Mesodermal cell (in vitro differentiated cells): ENCODE results near the gene CLMP.
A peak's percentile ranks its signal among the peaks of the same experiment; 100 is the strongest.
"Not testable (repeated sequence)": the region's sequence is repeated elsewhere in the genome, so short reads cannot be mapped to it uniquely, and the experiment has no call there.

Experiments used
- H3K27ac ChIP-seq: 2 replicates; pipeline ENCODE4 v1.7.0; 2013; ENCODE audit warnings: mild to moderate bottlenecking, low read depth, low read length, moderate library complexity; ENCODE audit not compliant: severe bottlenecking
- H3K36me3 ChIP-seq: 2 replicates; pipeline ENCODE4 v1.7.1; 2013; ENCODE audit warnings: mild to moderate bottlenecking, low read length, moderate library complexity; ENCODE audit not compliant: control insufficient read depth, insufficient read depth
- H3K4me1 ChIP-seq: one replicate; pipeline ENCODE4 v1.7.1; 2013; ENCODE audit warnings: mild to moderate bottlenecking, low read length; ENCODE audit not compliant: insufficient read depth, control insufficient read depth, poor library complexity, severe bottlenecking
- H3K4me3 ChIP-seq: 2 replicates; pipeline ENCODE4 v1.7.0; 2013; ENCODE audit warnings: low read length, control low read depth, mild to moderate bottlenecking; ENCODE audit not compliant: insufficient read depth, poor library complexity, severe bottlenecking; ENCODE audit errors: extremely low read depth
- H3K9me3 ChIP-seq: 2 replicates; pipeline ENCODE4 v1.7.1; 2013; ENCODE audit warnings: mild to moderate bottlenecking, low read length, moderate library complexity; ENCODE audit not compliant: control insufficient read depth
- WGBS, 2 experiments: methylation state at CpG; one replicate each; pipeline ENCODE4 v1.1.5; 2013; ENCODE audit warnings: missing lambda C conversion rate in 2 of 2; ENCODE audit not compliant: insufficient coverage in 2 of 2; 5-methylcytosine and 5-hydroxymethylcytosine counted together

CLMP gene

GRCh38 chr11:123217897-123218296 is 22.8 kb upstream of the CLMP start:
- WGBS, 2 experiments = 0 to 13% methylated on average over 1 to 2 of the region's 3 CpGs
- Histone ChIP-seq H3K36me3 (no peaks in the 10 kb centered on the region), H3K9me3 (peaks cover 11% of the 10 kb centered on the region), H3K4me3 (no peak overlapping the region), H3K27ac (peak overlapping the region; percentile 88), H3K4me1 (peaks cover 22% of the 10 kb centered on the region)

GRCh38 chr11:123216249-123216648 is 21.2 kb upstream of the CLMP start:
- peaks cover 28% of the 10 kb centered on the region for H3K4me1 ChIP-seq
- no peak overlapping the region for H3K4me3 ChIP-seq
- WGBS, 2 experiments = 84 to 95% methylated on average over 8 to 10 of the region's 12 CpGs
- H3K27ac ChIP-seq = no peak overlapping the region
- H3K9me3 ChIP-seq = no peaks in the 10 kb centered on the region
- H3K36me3 ChIP-seq = no peaks in the 10 kb centered on the region

GRCh38 chr11:123214940-123215339 is 19.9 kb upstream of the CLMP start:
- Histone ChIP-seq H3K4me3 (no peak overlapping the region), H3K9me3 (no peaks in the 10 kb centered on the region), H3K36me3 (no peaks in the 10 kb centered on the region), H3K27ac (no peak overlapping the region), H3K4me1 (peaks cover 32% of the 10 kb centered on the region)
- WGBS, 2 experiments = no CpG with 5 or more reads among the region's 1 CpG

GRCh38 chr11:123214396-123214795 is 19.3 kb upstream of the CLMP start:
- Histone ChIP-seq H3K9me3 (no peaks in the 10 kb centered on the region), H3K36me3 (no peaks in the 10 kb centered on the region), H3K4me1 (peaks cover 31% of the 10 kb centered on the region), H3K4me3 (no peak overlapping the region), H3K27ac (no peak overlapping the region)
- 92% methylated on average over 2 of the region's 4 CpGs; no CpG with 5 or more reads in 1 of the 2 experiments for WGBS, 2 experiments

GRCh38 chr11:123213307-123213771 is 18.3 kb upstream of the CLMP start:
- Histone ChIP-seq H3K9me3 (no peaks in the 10 kb centered on the region), H3K4me1 (peaks cover 22% of the 10 kb centered on the region), H3K27ac (no peak overlapping the region), H3K4me3 (no peak overlapping the region), H3K36me3 (no peaks in the 10 kb centered on the region)
- 94 to 100% methylated on average over 3 to 6 of the region's 11 CpGs for WGBS, 2 experiments

GRCh38 chr11:123212406-123212805 is 17.4 kb upstream of the CLMP start:
- H3K4me1 ChIP-seq = peaks cover 16% of the 10 kb centered on the region
- no peaks in the 10 kb centered on the region for H3K36me3 ChIP-seq
- no peak overlapping the region for H3K27ac ChIP-seq
- H3K9me3 ChIP-seq = no peaks in the 10 kb centered on the region
- no peak overlapping the region for H3K4me3 ChIP-seq
- whole genome bisulfite sequencing, 2 experiments = 100% methylated on average over 1 of the region's 1 CpG; no CpG with 5 or more reads in 1 of the 2 experiments

GRCh38 chr11:123211981-123212380 is 16.9 kb upstream of the CLMP start:
- Histone ChIP-seq H3K4me3 (no peak overlapping the region), H3K27ac (no peak overlapping the region), H3K4me1 (peaks cover 19% of the 10 kb centered on the region), H3K9me3 (no peaks in the 10 kb centered on the region), H3K36me3 (no peaks in the 10 kb centered on the region)
- WGBS, 2 experiments = 70 to 89% methylated on average over 8 of the region's 8 CpGs

- no peak overlapping the region for H3K4me3 ChIP-seq
- WGBS, 2 experiments = 83 to 89% methylated on average over 7 to 9 of the region's 11 CpGs
- no peaks in the 10 kb centered on the region for H3K9me3 ChIP-seq
- no peak overlapping the region for H3K27ac ChIP-seq
- H3K36me3 ChIP-seq = no peaks in the 10 kb centered on the region
- peaks cover 17% of the 10 kb centered on the region for H3K4me1 ChIP-seq
Observed at GRCh38 chr11:123211149-123211852, 16.3 kb upstream of the CLMP start.

- Histone ChIP-seq H3K4me3 (no peak overlapping the region), H3K4me1 (peaks cover 16% of the 10 kb centered on the region), H3K27ac (no peak overlapping the region), H3K9me3 (no peaks in the 10 kb centered on the region), H3K36me3 (no peaks in the 10 kb centered on the region)
- WGBS, 2 experiments = 83 to 95% methylated on average over 3 of the region's 4 CpGs
Observed at GRCh38 chr11:123209591-123209990, 14.5 kb upstream of the CLMP start.

GRCh38 chr11:123206791-123207434 is 11.9 kb upstream of the CLMP start:
- H3K4me1 ChIP-seq = peaks cover 27% of the 10 kb centered on the region
- H3K36me3 ChIP-seq = no peaks in the 10 kb centered on the region
- H3K27ac ChIP-seq = peak overlapping the region; percentile 93
- 66 to 69% methylated on average over 8 to 9 of the region's 10 CpGs for WGBS, 2 experiments
- no peak overlapping the region for H3K4me3 ChIP-seq
- no peaks in the 10 kb centered on the region for H3K9me3 ChIP-seq

- H3K4me3 ChIP-seq, H3K9me3 ChIP-seq, H3K36me3 ChIP-seq: not testable (repeated sequence)
- 100% methylated on average over 1 to 5 of the region's 7 CpGs for WGBS, 2 experiments
- Histone ChIP-seq H3K4me1 (peaks cover 28% of the 10 kb centered on the region), H3K27ac (peak overlapping the region; percentile 93)
Observed at GRCh38 chr11:123206055-123206454, 11.0 kb upstream of the CLMP start.
